K562 (cell line): ENCODE results near the gene NMNAT1. TPM values are rescaled to one million over a fixed set of nuclear protein-coding genes. Genes with fewer than 3 reads are reported as not detected.

Source experiments
- ESRRA ChIP-seq: fragments of 450-650 bp; IDR thresholded peaks from 2 replicates; pipeline ENCODE4 v1.6.1; 2014; ENCODE audit warnings: low read depth, mild to moderate bottlenecking, moderate library complexity, borderline replicate concordance
- FOXP1 ChIP-seq: sonication (generic); formaldehyde crosslinking; IDR thresholded peaks from 2 replicates; pipeline ENCODE4 v1.8.0; 2022; ENCODE audit warnings: mild to moderate bottlenecking, missing genetic modification reagents
- HDAC3 ChIP-seq: fragments of 450-650 bp; IDR thresholded peaks from 2 replicates; pipeline ENCODE4 v1.6.1; 2018; ENCODE audit warnings: borderline replicate concordance, mild to moderate bottlenecking, moderate library complexity; ENCODE audit not compliant: partially characterized antibody
- RFX1 ChIP-seq: fragments of 450-650 bp; IDR thresholded peaks from 2 replicates; pipeline ENCODE4 v1.6.1; 2016; ENCODE audit warnings: mild to moderate bottlenecking, moderate library complexity
- STAT6 ChIP-seq: sonication (generic); formaldehyde crosslinking; IDR thresholded peaks from 2 replicates; pipeline ENCODE4 v1.8.1; 2023; ENCODE audit warnings: mild to moderate bottlenecking, missing genetic modification reagents
- ZBTB12 ChIP-seq: fragments of 250-450 bp; sonication (Bioruptor Pico); IDR thresholded peaks from 2 replicates; pipeline ENCODE4 v1.4.0; 2020
- ZNF76 ChIP-seq: fragments of 250-450 bp; sonication (Bioruptor Pico); IDR thresholded peaks from 2 replicates; pipeline ENCODE4 v1.4.0; 2020; ENCODE audit warnings: mild to moderate bottlenecking, moderate library complexity, borderline replicate concordance
- polyA plus RNA-seq, 8 experiments: library from polyadenylated mRNA; depleted of rRNA in 4 of 8; stranded (reverse) in 5 of 8; unstranded in 3 of 8; fragments of >200 nt; fragmentation: Nextera tagmentation in 2 of 8; fragmentation: Illumina TruSeq in 1 of 8; extraction: Ambion mirVana in 2 of 8; extraction: Trizol in 1 of 8; gene quantifications; 2 replicates each; pipeline versions ENCODE4 v1.2.1 to v1.2.3, GENCODE V29; 2011 to 2014; ENCODE audit warnings: inconsistent platforms in 1 of 8, missing spikeins in 1 of 8
- total RNA-seq, 7 experiments: library from RNA; depleted of rRNA in 6 of 7; stranded (reverse); fragments of >200 nt in 6 of 7; fragmentation: Illumina TruSeq in 2 of 7; extraction: Trizol in 2 of 7; gene quantifications; 2 replicates each; pipeline versions ENCODE4 v1.2.1 to v1.2.3, GENCODE V29; 2011 to 2021; ENCODE audit warnings: low replicate concordance in 1 of 7
- TF ChIP-seq, protein P1 (sequence below): fragments of 250-450 bp; sonication (Bioruptor Pico); IDR thresholded peaks from 2 replicates; pipeline ENCODE4 v1.5.0; 2021; ENCODE audit warnings: mild to moderate bottlenecking, borderline replicate concordance
- TF ChIP-seq, protein P2 (sequence below): fragments of 250-450 bp; sonication (Bioruptor Pico); IDR thresholded peaks from 2 replicates; pipeline ENCODE4 v1.4.0; 2020
- TF ChIP-seq, protein P3 (sequence below): sonication (generic); formaldehyde crosslinking; IDR thresholded peaks from 2 replicates; pipeline ENCODE4 v1.8.0; 2022; ENCODE audit warnings: mild to moderate bottlenecking, missing genetic modification reagents, borderline replicate concordance

The NMNAT1 gene
- total and polyA plus RNA-seq, 9 of the 15 experiments (the other 6 are each of a cell fraction or from before 2014, with no cell fraction given): 5.1 to 14.6 (median 12.1) TPM

GRCh38 chr1:9929431-9930385 is 13.6 kb upstream of the NMNAT1 start (continued):
- TF ChIP-seq, protein P1, sequence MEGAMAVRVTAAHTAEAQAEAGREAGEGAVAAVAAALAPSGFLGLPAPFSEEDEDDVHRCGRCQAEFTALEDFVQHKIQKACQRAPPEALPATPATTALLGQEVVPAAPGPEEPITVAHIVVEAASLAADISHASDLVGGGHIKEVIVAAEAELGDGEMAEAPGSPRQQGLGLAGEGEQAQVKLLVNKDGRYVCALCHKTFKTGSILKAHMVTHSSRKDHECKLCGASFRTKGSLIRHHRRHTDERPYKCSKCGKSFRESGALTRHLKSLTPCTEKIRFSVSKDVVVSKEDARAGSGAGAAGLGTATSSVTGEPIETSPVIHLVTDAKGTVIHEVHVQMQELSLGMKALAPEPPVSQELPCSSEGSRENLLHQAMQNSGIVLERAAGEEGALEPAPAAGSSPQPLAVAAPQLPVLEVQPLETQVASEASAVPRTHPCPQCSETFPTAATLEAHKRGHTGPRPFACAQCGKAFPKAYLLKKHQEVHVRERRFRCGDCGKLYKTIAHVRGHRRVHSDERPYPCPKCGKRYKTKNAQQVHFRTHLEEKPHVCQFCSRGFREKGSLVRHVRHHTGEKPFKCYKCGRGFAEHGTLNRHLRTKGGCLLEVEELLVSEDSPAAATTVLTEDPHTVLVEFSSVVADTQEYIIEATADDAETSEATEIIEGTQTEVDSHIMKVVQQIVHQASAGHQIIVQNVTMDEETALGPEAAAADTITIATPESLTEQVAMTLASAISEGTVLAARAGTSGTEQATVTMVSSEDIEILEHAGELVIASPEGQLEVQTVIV (CRISPR knock-in tag): 0 out of 2 replicates have a peak, but pooled peaks have one; percentile 34
- TF ChIP-seq FOXP1 (CRISPR knock-in tag): no peak
- TF ChIP-seq ZBTB12 (CRISPR knock-in tag): 0 out of 2 replicates have a peak, but pooled peaks have one; percentile 46
- no peak for TF ChIP-seq RFX1
- no peak for TF ChIP-seq HDAC3
- TF ChIP-seq, protein P2, sequence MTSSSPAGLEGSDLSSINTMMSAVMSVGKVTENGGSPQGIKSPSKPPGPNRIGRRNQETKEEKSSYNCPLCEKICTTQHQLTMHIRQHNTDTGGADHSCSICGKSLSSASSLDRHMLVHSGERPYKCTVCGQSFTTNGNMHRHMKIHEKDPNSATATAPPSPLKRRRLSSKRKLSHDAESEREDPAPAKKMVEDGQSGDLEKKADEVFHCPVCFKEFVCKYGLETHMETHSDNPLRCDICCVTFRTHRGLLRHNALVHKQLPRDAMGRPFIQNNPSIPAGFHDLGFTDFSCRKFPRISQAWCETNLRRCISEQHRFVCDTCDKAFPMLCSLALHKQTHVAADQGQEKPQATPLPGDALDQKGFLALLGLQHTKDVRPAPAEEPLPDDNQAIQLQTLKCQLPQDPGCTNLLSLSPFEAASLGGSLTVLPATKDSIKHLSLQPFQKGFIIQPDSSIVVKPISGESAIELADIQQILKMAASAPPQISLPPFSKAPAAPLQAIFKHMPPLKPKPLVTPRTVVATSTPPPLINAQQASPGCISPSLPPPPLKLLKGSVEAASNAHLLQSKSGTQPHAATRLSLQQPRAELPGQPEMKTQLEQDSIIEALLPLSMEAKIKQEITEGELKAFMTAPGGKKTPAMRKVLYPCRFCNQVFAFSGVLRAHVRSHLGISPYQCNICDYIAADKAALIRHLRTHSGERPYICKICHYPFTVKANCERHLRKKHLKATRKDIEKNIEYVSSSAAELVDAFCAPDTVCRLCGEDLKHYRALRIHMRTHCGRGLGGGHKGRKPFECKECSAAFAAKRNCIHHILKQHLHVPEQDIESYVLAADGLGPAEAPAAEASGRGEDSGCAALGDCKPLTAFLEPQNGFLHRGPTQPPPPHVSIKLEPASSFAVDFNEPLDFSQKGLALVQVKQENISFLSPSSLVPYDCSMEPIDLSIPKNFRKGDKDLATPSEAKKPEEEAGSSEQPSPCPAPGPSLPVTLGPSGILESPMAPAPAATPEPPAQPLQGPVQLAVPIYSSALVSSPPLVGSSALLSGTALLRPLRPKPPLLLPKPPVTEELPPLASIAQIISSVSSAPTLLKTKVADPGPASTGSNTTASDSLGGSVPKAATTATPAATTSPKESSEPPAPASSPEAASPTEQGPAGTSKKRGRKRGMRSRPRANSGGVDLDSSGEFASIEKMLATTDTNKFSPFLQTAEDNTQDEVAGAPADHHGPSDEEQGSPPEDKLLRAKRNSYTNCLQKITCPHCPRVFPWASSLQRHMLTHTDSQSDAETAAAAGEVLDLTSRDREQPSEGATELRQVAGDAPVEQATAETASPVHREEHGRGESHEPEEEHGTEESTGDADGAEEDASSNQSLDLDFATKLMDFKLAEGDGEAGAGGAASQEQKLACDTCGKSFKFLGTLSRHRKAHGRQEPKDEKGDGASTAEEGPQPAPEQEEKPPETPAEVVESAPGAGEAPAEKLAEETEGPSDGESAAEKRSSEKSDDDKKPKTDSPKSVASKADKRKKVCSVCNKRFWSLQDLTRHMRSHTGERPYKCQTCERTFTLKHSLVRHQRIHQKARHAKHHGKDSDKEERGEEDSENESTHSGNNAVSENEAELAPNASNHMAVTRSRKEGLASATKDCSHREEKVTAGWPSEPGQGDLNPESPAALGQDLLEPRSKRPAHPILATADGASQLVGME: no peak
- no peak for TF ChIP-seq ESRRA
- TF ChIP-seq, protein P3, sequence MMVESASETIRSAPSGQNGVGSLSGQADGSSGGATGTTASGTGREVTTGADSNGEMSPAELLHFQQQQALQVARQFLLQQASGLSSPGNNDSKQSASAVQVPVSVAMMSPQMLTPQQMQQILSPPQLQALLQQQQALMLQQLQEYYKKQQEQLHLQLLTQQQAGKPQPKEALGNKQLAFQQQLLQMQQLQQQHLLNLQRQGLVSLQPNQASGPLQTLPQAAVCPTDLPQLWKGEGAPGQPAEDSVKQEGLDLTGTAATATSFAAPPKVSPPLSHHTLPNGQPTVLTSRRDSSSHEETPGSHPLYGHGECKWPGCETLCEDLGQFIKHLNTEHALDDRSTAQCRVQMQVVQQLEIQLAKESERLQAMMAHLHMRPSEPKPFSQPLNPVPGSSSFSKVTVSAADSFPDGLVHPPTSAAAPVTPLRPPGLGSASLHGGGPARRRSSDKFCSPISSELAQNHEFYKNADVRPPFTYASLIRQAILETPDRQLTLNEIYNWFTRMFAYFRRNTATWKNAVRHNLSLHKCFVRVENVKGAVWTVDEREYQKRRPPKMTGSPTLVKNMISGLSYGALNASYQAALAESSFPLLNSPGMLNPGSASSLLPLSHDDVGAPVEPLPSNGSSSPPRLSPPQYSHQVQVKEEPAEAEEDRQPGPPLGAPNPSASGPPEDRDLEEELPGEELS (CRISPR knock-in tag): no peak
- TF ChIP-seq ZNF76: peak; percentile 82; the same call in 1 of the 2 replicates
- TF ChIP-seq STAT6 (CRISPR knock-in tag): no peak
